Activated CD4-positive, alpha-beta T cell treated with anti-CD3 and anti-CD28 coated beads, Interleukin-2, amount 50 U/mL, for 24 hours (primary cell): Measurements from ENCODE around the gene ASPA.

Experiments
- DNase-seq, 2 donors: peaks; one replicate each; pipeline ENCODE4 v3.0.0-alpha.2; 2020; ENCODE audit warnings: low read depth in 1 of 2, low spot score in 1 of 2

Gene ASPA

DNA sequence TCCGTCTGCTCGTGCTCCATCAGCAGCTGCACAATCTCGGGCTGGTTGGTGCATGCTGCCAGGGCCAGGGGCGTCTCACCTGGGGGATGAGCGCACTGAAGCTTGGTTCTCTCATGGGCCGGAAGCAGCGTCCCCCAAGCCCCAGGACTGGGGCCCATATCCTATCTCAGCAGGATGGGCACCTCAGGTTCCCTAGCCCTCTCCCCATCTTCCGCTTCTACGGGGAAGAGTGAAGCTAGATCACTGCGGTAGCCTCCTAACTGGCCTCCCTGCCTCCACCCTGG lies 57.0 kb downstream of the ASPA start:
- DNase-seq = no peak

DNA sequence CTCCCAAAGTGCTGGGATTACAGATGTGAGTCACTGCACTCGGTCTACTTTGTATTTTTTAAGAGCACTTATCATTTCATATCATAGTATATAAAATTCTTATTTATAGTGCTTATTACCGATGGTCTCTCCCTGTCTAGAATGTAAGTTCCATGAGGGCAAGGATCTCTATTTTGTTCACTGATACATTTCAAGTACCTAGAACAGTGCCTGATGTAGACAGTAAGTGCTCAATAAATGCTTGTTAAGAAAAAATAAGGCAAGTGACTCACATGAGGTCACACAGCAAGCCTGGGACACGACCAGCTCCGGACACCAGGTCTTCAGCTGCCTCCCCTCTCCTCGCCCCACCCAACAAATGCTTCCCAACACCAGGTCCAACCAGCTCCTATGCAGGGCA lies 58.0 kb downstream of the ASPA start:
- no peak for DNase-seq

DNA sequence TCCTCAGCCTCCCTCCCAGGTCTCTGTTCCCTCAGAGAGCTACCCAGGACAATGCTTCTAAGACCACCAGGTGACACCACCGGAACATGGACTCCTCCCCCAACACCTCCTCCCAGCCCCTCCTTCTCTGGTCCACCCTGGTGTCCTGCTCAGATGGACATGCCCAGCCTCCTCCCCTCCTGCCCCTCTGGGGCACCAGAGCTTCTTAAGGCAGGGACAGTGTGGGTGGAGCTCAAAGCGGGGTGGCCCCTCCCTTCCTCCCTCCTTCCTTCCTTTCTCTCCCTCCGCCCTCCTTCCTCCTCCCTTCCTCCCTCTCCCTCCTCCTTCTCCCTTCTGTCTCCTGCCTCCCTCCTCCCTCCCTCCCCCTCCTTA lies 59.1 kb downstream of the ASPA start:
- no peak for DNase-seq

DNA sequence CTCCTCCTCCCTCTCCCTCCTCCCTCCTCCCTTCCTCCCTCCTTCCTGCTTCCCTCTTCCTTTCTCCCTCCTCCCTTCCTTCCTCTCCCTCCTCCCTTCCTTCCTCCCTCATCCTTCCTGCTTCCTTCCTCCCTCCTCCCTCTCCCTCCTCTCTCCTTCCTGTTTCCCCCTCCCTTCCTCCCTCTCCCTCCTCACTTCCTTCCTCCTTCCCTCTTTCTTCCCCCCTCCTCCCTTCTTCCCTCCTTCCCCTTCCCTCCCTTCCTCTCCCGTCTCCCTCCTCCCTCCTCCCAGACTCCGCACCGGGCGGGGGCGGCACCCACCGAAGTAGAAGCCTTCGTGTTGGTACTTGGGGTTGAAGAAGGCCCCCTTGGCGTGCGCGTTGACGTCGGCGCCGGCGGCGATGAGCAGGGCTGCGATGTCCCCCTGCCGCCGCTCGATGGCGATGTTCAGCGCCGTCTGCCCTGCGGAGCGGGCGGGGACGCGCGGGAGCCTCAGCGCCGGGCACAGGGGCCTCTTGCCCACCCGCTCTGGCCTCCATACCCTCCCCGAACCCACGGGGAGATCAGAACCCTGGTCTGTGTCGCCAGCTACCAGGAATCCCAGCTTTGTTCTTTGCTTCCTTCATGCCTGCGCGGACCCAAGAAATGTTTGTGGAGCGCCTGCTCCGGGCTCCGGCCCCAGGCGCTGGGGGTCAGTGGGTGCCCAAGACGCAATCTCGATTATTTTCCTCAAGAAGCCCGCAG lies 59.6 kb downstream of the ASPA start:
- DNase-seq = peak; percentile 28 to 35

DNA sequence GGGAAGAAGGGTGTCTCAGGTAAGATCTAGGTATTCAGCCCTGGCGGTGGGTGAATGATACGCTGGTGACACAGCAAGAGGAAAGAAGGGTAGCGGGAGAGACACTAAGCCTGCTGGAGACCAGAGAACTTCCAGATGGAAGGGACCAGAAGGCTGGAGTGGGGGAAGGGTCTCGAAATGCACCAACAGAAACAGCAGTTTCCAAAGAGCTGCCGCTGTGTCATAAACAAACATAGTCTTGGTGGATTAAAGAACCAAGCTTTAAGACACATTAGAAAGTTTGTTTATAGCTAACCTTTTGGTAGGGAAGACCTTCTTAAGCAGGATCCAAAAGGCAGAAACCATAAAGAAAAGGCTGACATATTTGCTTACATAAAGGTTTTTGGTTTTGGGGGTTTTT lies 60.9 kb downstream of the ASPA start:
- no peak for DNase-seq

DNA sequence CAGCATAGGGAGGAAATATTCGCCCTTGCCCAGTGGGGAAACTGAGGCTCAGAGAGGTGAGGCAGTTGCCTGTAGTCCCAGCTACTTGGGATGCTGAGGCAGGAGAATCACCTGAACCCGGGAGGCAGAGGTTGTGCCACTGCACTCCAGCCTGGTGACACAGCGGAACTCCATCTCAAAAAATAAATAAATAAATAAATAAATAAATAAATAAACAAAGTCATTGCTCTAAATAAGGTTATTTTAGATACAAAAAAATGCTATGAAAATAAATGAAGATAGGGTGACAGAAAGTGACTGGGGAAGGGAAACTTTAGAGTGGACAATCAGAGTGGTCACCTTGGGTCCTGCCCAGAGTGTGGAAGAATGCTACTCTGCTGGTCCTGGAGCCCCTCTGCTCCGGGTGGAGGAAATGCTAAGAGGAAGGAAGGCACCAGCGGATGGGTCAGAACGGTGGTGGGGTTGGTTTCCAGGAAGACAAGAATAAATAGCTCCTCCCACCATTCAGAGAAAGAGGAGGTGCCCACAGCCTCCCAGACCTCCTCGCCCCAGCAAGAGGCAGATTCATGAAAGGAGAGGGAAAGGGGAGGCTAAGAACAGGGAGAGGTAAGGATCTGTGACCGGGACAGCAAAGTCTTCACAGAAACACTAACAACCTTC lies 64.2 kb downstream of the ASPA start:
- DNase-seq = no peak

DNA sequence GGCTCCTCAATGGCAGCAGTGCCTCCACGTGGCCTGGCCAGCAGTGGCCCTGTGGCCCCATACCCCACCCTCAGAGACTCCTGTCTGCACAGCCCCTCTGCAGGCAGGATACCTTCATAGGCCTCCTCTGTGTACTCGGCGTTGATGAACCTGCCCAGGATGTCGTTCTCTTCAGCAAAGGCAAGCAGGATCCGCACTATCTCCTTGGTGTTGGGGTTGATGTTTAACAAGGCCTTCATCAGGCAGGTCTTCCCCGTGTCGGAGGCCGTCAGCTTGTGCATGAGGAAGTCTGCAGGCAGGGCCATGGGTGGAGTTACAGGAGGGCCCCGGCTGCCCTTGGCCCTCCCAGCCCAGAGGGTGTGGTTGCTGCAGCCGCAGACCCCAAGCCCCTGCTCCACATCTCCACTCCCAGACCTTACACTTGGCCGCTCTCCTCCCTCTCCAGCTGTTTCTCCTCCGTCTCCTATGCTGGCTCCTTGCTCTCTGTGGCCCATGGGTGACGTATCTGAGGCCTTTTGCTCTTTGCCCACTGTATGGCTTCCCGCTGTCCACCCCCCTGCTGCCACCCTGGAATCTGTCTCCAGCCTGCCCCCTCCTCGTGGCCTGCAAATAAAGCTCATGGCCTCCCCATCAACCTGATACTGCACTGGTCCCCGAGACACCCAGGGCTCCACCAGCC lies 66.8 kb downstream of the ASPA start:
- no peak for DNase-seq

DNA sequence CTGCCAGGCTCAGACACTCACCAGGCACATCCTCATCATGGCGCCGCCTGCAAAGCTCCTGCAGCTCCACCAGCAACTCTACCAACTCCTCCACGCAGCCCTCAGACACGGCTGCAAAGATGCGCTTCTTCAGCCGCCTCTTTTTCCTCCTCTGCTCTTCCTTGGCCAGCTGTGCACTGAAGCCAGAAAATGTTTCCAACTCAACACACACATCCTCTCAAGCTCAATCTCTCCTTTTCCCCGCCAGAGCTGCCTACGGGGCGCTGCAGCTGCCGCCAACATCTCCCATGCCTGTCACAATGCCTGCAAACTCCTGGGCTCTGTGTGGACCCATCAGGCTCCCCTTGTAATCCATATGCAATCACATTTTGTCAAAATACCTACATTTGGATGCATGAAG lies 67.7 kb downstream of the ASPA start:
- no peak for DNase-seq

DNA sequence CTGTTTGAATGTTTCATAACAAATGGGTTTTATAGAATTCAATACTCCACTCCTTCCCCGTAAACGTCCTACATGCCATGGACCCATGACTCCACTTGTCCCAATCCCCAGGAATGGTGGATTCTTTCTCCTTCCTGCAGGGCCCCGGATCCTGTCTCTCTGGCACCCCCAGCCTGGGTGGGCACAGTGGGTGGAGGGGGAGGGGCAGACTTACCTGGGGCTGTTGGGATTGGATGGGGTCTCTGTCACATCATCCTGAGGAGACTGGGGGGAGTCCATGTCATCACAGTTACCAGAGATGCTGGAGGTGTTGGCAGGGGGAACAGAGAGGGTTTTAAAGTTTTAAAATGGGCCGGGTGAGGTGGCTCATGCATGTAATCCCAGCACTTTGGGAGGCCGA lies 68.6 kb downstream of the ASPA start:
- DNase-seq = no peak

DNA sequence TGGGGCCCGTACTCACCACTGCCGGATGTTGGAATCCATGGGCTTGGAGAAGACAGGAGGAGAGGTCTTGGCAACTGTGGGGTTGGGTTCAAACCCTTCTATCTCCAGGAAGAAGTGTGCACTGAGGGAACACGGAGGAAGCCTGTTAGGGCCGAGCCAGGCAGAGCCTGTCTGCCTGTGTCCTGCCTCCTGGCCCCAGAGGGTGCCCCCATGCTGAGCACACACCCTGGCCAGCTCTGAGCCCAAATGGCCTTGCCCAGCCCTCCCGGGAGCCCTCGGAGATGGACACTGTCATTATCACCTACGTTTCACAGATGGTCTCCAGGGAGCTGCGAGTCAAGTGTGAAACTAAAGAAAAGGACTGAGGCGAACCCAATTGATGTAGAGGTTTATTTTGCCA lies 69.4 kb downstream of the ASPA start:
- no peak for DNase-seq

DNA sequence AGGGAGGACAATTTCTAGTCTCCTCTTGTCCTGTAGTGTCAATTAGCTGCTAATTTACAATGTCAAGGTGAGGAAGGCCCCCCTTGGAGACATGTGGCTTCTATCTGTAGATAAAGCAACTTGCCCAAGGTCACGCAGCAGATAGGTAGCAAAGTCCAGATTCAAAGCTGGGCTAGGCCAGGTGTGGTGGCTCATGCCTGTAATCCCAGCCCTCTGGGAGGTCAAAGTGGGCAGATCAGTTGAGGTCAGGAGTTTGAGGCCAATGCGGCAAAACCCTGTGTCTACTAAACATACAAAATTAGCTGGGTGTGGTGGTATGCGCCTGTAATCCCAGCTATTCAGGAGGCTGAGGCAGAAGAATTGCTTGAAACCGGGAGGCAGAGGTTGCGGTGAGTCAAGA lies 70.7 kb downstream of the ASPA start:
- no peak for DNase-seq

DNA sequence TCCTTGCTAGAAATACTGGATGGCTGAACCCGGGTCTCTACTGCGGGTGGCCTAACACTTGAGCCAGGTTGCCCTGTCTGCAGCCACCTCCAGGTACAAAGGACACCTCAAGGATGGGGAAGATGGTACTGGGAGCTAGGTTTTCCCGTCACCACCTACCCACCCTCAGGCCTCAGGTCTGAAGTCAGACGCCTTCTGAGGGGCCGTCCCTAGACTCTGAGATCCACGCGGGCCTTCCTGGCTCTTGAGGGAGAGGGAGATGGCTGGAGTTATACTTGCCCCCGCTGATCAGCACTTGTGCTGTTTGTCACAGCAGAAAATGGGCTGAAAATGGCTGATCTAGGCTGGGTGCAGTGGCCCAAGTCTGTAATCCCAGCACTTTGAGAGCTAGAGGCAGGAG lies 71.2 kb downstream of the ASPA start:
- no peak for DNase-seq

DNA sequence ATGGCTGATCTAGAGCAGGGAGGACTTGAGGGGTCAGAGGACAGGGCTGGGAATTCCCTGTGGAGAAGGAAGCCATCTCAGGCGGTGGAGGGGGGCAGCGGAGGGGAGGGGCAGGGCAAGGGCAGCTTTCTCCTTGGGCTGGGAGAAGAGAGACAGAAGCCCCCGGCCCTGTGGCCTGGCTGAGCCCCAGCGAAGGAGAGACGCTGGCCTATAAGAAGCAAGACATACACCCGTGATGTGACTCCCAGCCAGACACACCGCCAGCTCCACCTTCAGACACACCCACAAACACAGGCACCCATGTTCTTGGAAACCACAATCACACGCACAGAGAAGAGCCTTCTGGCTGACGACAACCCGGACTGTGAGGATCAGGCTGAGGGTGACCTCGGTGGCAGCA lies 71.8 kb downstream of the ASPA start:
- no peak for DNase-seq

DNA sequence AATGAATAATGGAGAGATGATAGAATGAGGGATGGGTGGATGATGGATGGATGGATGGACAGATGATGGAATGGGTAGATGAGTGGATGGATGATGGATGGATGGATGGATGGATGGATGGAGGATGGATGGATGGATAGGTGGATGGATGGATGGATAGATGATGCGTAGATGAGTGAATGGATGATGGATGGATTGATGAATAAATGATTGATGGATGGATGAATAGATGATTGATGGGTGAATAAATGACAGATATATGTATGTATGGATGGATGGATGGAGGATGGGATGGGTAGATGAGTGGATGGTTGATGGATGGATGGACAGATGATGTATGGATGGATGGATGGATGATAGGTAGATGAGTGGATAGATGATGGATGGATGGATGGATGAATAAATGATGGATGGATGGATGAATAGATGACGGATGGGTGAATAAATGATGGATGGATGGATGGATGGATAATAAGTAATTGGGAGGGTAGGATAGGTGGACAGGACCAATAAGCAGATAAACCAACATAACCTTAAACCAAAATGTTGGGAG lies 73.9 kb downstream of the ASPA start:
- DNase-seq = no peak

DNA sequence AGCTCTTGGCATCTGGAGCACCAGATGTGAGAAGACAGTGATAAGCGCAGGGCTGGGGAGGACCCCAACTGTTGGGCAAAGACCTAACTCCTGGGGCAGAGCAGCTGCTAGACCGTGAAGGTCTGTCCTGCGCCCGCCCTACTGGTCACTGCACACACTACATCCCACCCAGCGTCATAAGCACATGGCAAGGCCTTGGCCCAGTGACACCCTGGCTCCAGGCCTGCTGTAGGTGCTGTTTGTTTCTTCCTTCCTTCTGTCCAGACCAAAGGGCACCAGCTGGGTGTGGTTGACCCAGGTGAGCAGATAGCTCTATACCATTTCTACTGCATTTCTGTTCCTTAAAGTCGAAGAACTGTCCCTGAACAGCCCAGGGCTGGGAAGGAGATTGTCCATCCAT lies 75.4 kb downstream of the ASPA start:
- DNase-seq = no peak

DNA sequence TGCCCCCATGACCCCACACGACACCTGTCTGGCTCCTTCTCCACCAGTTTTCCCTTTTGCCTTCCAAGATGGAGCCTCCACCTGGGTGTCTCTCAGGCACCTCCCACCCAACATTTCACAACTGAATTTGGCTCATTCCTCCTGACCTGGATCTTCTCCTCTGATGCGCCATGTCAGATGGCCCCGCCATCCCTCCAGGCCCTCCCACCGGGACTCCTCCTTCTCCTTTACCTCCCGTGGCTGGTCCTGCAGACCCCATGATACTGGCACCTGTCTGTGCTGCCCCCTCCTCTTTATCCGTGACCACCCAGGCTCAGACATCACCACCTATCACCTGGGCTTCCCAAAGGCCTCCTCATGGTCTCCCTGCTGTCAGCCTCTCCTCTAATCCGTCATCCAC lies 77.1 kb downstream of the ASPA start:
- DNase-seq = no peak
